Activated naive CD4-positive, alpha-beta T cell treated with anti-CD3 and anti-CD28 coated beads, Interleukin-2, amount 50 U/mL, for 24 hours (primary cell): Measurements from ENCODE around the gene DAPK3.
A peak's percentile ranks its signal among the peaks of the same experiment; 100 is the strongest.
"Not testable (repeated sequence)": the region's sequence is repeated elsewhere in the genome, so short reads cannot be mapped to it uniquely, and the experiment has no call there.

Experiments
- H3K27ac Mint-ChIP-seq: one replicate; pipeline ENCODE4 v1.8.0; 2021; ENCODE audit warnings: mild to moderate bottlenecking, mixed read lengths
- H3K27me3 Mint-ChIP-seq: one replicate; pipeline ENCODE4 v1.8.0; 2021; ENCODE audit warnings: mixed read lengths
- H3K36me3 Mint-ChIP-seq: one replicate; pipeline ENCODE4 v1.8.0; 2021; ENCODE audit warnings: mixed read lengths
- H3K4me1 Mint-ChIP-seq: one replicate; pipeline ENCODE4 v1.8.0; 2021; ENCODE audit warnings: mixed read lengths
- H3K4me3 Mint-ChIP-seq: one replicate; pipeline ENCODE4 v1.8.0; 2021; ENCODE audit warnings: mild to moderate bottlenecking, mixed read lengths
- H3K9me3 Mint-ChIP-seq: one replicate; pipeline ENCODE4 v1.8.0; 2021; ENCODE audit warnings: mixed read lengths

Gene DAPK3

DNA sequence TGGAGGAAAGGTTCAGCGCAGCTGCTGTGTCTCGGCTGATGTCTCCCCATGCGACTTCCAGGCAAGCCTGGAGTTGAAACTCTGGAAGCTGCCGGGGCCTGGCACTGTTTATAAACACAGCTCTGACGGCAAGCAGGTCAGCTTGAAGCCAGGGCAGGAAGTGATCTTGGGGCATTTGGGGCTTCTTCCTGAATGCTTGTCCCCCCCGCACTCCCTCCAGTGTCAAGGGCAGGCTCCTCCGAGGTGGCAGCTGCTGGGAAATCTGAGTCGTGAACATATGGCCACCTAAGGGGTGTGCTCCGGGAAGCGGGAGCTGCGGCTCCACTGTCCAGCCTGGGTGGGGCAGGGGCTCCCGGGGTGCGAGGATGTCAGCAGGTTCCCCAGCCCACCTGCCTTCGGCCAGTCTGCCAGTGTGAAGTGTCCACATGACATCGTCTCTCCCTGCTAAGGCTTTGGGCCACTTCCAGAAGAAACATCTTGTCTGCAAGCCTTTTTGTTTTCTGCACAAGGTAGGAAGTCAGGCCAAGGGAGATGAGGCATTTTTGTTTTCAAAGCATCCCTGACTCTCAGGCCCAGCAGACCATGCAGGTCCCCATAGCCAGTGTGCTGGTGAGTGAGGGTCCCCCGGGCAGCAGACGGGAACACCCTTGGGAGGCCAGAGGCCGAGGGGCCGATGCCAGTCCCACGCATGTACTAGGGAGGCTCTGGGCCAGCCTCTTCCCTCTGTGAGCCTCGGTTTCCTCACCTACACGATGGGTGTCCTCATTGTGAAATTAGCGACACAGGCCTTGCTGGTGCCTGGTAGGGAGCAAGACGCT, 39.3 kb upstream of the DAPK3 start:
- Mint-ChIP-seq H3K4me3 (no peak overlapping the region), H3K27ac (no peak overlapping the region), H3K9me3 (no peaks in the 10 kb centered on the region), H3K4me1 (peaks cover 44% of the 10 kb centered on the region), H3K36me3 (peaks cover 4% of the 10 kb centered on the region), H3K27me3 (no peaks in the 10 kb centered on the region)

DNA sequence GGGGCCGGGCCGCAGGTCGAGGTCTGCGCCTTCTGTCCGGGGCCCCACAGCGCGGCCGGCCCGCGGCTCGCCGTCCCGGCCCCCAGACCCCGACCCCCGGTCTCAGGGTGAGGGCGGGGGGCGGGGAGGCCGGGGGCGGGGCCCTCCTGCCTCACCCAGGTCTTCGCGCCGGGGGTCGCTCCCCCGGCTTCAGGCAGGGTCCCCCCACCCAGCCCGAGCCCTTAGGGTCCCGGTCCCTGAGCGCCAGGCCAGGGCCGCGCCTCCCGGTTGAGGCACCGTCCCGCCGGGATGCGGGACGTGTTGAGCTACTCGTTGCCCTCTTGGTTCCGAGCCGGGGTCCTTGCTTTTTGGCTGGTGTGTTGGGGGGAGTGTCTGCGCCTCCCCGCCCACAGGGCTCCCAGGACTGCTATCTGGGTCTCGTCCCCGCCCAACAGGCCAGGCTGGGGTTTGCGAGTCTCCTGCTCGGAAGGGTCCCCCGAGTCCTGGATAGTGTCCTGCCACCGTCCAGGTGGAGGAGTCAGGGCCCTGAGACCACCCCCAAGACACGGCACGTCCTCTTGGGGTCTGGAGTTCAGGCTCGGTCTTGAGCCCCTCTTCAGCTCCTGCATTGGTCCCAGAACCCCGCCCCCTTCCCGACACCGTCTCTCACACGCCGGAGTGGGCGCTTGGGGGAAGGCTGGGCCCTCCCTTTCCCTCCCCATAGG, 37.1 kb upstream of the DAPK3 start:
- Mint-ChIP-seq H3K36me3 (peaks cover 4% of the 10 kb centered on the region), H3K27me3 (no peaks in the 10 kb centered on the region), H3K4me1 (peaks cover 38% of the 10 kb centered on the region), H3K9me3 (no peaks in the 10 kb centered on the region), H3K4me3 (peak overlapping the region; percentile 92), H3K27ac (peak overlapping the region; percentile 82)

DNA sequence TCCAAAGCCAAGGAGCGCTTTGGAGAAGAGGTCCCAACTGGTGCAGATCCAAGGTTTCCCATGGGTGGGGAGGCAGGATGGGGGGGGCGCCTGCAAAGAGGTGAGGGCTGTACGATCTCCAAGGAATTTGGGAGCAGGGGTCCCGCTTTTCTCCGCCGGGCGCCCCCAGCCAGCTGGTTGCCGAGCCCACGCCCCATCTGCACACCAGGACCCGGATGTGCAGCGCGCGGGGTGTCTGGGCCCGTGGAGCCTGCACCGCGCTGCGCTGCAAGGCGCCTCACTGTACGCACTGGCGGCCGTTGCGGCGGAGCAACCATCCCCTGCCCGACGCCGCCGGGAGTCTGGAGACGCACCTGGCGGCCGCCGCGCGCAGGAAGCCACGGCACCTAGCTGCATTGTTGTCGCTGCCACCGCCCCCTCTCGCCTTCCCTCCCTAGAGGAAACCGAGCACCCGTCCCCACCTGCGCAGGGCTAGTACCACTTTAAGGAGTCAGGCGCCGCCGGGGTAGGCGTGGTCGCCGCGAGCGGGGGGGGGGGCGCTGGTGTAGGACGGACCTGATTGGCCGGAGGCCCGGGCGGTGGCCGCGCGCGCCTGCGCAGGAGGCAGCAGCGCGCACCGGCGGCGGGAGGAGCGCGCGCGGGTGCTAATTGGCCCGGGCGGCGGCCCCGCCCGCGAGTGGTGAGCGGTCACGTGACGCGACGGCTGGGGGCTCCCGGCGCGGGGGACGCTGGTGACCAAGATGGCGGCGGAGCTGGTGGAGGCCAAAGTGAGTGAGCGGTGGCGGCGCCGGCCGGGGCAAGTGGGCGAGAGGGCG, 36.3 kb upstream of the DAPK3 start, which contains the start of gene PIAS4:
Gene PIAS4 (plus strand): TSS at position 716 of the 815 bp plus-strand sequence. CDS start 25 bp downstream, at position 741.
- H3K27ac Mint-ChIP-seq, result peak within 1 kb of the TSS; percentile 82

DNA sequence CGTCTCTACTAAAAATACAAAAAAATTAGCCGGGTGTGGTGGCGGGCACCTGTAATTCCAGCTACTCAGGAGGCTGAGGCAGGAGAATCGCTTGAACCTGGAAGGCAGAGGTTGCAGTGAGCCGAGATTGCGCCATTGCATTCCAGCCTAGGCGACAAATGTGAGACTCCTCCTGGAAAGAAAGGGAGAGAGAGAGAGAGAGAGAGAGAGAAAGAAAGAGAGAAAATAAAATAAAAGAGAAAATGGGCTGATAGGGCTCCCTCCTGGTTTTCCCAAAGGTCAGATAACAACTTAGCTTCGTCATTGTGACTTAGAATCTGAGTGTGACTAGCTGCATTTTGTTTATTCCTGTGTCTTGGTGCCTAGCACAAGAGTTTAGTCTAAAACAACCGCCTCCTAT, 34.5 kb upstream of the DAPK3 start:
- H3K36me3 Mint-ChIP-seq, H3K9me3 Mint-ChIP-seq, H3K27ac Mint-ChIP-seq, H3K27me3 Mint-ChIP-seq: not testable (repeated sequence)
- H3K4me3 Mint-ChIP-seq, result peak overlapping the region; percentile 19
- peaks cover 22% of the 10 kb centered on the region for H3K4me1 Mint-ChIP-seq

More for the DNA sequence above, 36.3 kb upstream of the DAPK3 start, which contains the start of gene PIAS4:
- peak within 1 kb of the TSS; percentile 92 for H3K4me3 Mint-ChIP-seq
- no peaks in the 10 kb centered on the region for H3K9me3 Mint-ChIP-seq
- no peaks in the 10 kb centered on the region for H3K27me3 Mint-ChIP-seq
- H3K36me3 Mint-ChIP-seq, result no peaks in the 10 kb centered on the region
- peaks cover 32% of the 10 kb centered on the region for H3K4me1 Mint-ChIP-seq

DNA sequence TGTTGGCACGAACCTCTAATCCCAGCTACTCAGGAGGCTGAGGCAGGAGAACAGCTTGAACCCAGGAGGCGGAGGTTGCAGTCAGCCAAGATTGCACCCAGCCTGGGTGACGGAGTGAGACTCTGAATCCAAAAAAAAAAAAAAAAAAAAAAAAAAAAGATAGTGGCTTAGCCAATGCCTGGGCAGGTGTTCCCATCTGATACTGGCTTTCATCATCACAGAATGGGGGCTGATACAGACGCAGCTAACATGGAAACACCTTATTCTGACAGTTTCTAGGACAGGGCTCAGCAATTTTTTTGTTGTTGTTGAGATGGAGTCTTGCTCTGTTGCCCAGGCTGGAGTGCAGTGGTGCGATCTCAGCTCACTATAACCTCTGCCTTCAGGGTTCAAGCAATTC, 29.9 kb upstream of the DAPK3 start:
- H3K4me3 Mint-ChIP-seq, H3K27me3 Mint-ChIP-seq, H3K9me3 Mint-ChIP-seq, H3K4me1 Mint-ChIP-seq, H3K36me3 Mint-ChIP-seq, H3K27ac Mint-ChIP-seq: not testable (repeated sequence)

DNA sequence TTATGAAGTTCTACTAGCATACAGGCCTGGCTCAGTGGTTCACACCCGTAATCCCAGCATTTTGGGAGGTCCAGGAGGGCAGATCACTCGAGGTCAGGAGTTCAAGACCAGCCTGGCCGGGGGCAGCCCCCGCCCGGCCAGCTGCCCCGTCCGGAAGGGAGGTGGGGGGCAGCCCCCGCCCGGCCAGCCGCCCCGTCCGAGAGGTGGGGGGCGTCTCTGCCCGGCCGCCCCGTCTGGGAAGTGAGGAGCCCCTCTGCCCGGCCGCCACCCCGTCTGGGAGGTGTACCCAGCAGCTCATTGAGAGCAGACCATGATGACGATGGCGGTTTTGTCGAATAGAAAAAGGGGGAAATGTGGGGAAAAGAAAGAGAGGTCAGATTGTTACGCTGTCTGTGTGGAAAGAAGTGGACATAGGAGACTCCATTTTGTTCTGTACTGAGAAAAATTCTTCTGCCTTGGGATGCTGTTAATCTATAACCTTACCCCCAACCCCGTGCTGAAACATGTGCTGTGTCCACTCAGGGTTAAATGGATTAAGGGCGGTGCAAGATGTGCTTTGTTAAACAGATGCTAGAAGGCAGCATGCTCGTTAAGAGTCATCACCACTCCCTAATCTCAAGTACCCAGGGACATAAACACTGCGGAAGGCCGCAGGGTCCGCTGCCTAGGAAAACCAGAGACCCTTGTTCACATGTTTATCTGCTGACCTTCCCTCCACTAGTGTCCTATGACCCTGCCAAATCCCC, 27.9 kb upstream of the DAPK3 start:
- H3K36me3 Mint-ChIP-seq, H3K27me3 Mint-ChIP-seq, H3K27ac Mint-ChIP-seq, H3K4me3 Mint-ChIP-seq, H3K9me3 Mint-ChIP-seq, H3K4me1 Mint-ChIP-seq: not testable (repeated sequence)

DNA sequence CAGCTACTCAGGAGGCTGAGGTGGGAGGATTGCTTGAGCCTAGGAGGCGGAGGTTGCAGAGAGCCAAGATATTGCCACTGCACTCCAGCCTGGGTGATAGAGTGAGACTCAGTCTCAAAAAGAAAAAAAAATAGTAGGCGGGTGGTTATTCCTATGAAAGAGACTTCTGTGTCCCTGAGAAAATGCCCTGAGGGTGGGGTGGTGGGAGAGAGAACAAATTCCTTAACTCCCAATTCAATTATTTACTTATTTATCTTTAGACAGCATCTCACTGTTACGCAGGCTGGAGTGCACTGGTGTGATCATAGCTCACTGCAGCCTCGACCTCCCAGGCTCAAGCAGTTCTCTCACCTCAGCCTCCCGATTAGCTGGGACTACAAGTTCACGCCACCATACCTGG, 24.7 kb upstream of the DAPK3 start:
- H3K9me3 Mint-ChIP-seq, result no peaks in the 10 kb centered on the region
- H3K27ac Mint-ChIP-seq, result no peak overlapping the region
- H3K27me3 Mint-ChIP-seq, result no peaks in the 10 kb centered on the region
- no peak overlapping the region for H3K4me3 Mint-ChIP-seq
- H3K4me1 Mint-ChIP-seq, result peaks cover 6% of the 10 kb centered on the region
- H3K36me3 Mint-ChIP-seq, result no peaks in the 10 kb centered on the region

DNA sequence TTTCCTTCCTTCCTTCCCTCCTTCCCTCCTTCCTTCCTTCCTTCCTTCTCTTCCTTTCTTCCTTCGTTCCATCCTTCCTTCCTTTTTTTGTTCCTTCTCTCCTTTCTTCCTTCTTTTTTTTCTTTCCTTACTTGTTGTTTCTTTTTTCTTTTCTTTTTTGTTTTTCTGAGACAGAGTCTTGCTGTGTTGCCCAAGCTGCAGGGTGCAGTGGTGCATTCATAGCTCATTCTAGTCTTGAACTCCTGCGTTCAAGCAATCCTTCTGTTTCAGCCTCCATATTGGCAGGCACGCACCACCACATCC, 19.9 kb upstream of the DAPK3 start:
- Mint-ChIP-seq H3K36me3 (no peaks in the 10 kb centered on the region), H3K4me1 (peaks cover 24% of the 10 kb centered on the region), H3K27me3 (no peaks in the 10 kb centered on the region), H3K9me3 (no peaks in the 10 kb centered on the region), H3K4me3 (peak overlapping the region; percentile 23), H3K27ac (peak overlapping the region; percentile 92)

DNA sequence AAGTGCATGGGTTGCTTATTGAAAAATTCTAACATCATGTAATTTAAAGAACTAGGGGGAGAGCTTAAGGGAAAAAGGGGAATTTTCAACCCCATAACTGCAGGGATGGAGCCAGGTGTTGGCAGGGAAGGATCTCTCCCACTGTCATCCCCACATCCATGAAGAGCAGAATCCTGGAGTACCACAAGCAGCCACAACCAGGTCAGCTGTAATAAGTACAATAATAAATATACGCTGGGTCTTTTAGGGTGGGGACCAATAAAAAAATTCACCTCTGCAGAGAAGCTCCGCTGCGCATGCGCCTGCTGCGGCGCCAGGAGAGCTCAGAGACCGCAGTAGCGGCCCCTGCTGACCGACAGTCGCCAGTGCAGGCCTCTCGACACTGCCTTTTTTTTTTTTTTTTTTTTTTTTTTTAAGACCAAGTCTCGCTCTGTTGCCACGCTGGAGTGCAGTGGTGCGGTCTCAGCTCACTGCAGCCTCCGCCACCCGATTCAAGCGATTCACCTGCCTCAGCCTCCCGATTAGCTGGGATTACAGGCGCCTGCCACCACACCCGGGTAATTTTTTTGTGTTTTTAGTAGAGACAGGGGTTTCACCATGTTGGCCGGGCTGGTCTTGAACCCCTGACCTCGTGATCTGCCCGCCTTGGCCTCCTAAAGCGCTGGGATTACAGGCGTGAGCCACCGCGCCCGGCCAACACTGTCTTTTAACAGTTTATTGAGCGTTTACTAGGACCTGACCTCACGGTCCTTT, 16.9 kb upstream of the DAPK3 start:
- H3K36me3 Mint-ChIP-seq, result peaks cover 22% of the 10 kb centered on the region
- peaks cover 38% of the 10 kb centered on the region for H3K4me1 Mint-ChIP-seq
- peak overlapping the region; percentile 46 for H3K27ac Mint-ChIP-seq

DNA sequence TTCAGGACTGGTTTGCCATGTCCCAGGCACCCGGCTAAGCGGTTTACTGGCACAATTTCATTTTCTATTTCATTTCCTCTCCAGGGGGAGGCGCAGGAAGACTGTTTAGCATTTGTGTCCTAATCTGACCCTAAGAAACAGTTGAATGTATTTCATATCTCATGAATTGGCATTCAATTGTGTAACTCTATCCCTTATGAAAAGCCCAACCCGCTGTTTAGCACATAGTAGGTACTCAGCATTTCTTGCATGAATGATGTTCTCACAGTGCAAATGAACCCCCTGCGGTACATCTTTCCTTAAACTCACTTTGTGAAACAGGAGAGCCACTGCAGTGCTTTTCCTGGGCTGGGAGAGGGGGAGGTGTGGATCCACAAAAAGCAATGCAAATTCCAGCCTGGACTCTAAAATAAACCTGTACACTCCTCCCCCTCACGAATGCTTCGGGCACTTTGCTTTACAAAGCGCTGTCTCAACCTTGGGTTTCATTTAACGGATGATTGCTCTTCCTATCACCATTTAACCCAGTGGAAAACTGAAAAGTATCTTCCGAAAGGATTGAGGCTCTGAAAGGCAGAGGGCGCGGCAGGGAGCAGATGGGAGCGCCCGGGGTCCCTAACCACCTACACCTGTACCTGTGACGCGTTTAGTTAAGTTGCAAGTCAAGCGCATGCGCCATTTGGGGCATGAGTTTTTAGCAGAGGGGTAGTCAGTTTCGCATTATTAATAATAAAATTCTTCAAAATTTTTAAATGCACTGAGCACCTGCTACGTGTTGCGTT, 15.6 kb upstream of the DAPK3 start:
- H3K4me1 Mint-ChIP-seq, result peaks cover 46% of the 10 kb centered on the region
- peak overlapping the region; percentile 98 for H3K4me3 Mint-ChIP-seq

More for the DNA sequence above, 16.9 kb upstream of the DAPK3 start:
- Mint-ChIP-seq H3K4me3 (peak overlapping the region; percentile 78), H3K27me3 (no peaks in the 10 kb centered on the region), H3K9me3 (no peaks in the 10 kb centered on the region)

DNA sequence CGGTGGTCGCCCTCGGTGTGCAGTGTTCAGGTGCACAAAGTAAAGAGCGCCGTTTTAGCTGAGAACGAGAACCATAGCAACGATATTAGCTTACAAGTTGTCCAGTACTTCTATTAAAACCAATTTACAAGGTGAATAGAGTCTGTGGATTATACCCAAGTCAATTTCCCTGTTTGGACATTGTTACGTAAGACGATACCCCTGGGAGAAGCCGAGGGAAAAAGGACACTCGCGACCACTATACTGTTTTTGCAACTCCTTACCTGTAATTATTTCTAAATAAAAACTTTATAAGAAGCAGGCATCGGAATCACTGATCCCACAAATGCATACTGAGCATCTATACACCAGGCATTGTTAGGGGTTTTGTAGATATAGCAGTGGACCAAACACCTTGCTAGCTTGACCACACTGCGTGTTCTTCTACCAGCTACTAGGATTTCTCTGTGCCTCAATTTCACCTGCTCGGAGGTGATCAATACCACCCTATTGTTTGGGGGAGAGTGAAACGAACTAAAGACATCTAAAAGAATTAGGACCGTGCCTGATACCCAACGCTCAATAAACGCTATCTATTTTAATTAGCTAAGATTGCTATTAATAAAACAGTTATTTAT, 14.9 kb upstream of the DAPK3 start:
- Mint-ChIP-seq H3K9me3 (no peaks in the 10 kb centered on the region), H3K4me1 (peaks cover 50% of the 10 kb centered on the region), H3K36me3 (peaks cover 28% of the 10 kb centered on the region), H3K4me3 (peak overlapping the region; percentile 98), H3K27me3 (no peaks in the 10 kb centered on the region), H3K27ac (peak overlapping the region; percentile 98)

More for the DNA sequence above, 15.6 kb upstream of the DAPK3 start:
- H3K27ac Mint-ChIP-seq, result peak overlapping the region; percentile 89
- peaks cover 25% of the 10 kb centered on the region for H3K36me3 Mint-ChIP-seq
- no peaks in the 10 kb centered on the region for H3K27me3 Mint-ChIP-seq
- H3K9me3 Mint-ChIP-seq, result no peaks in the 10 kb centered on the region

DNA sequence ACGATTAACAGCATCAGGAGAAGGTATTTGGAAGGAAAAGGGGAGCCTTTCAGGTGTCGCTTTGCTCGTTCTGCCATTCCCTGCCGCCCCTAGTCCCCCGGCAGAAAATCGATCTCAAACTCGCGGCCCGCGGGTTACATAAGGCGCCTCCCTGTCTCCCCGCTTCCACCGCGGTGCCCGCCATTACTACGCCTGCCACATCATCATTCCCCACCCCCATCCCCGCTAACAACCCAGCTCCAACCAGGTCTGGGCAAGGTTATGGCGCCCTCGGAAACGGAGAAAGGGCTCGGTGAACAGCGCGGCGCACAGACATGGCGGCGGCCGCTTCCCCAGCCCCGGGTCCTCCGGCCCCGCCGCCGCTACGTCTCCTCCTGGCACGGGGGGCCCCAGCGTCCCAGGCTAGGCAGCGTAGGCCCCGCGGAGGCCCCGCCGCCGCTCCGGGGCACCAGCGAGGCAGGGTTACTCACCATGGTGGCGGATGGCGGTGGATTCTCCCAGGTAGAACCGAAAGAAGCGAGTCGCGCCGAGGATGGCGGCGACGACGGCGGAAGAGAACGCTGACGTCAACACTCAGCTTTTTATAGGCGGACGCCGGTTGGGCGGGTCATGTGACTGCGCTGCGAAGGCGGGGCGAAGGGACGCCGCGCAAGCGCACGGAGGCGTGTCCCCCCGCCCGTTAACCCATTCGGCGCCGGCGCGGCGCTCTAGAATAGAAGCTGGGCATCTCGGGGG, 14.2 kb upstream of the DAPK3 start, which contains the start of gene EEF2:
Gene EEF2 (minus strand): TSS at position 556 of the 735 bp plus-strand sequence. CDS start 83 bp downstream, at position 473.
- H3K9me3 Mint-ChIP-seq, result no peaks in the 10 kb centered on the region
- no peaks in the 10 kb centered on the region for H3K27me3 Mint-ChIP-seq
- H3K36me3 Mint-ChIP-seq, result peaks cover 29% of the 10 kb centered on the region
- H3K4me3 Mint-ChIP-seq, result peak within 1 kb of the TSS; percentile 98
- peaks cover 46% of the 10 kb centered on the region for H3K4me1 Mint-ChIP-seq
- H3K27ac Mint-ChIP-seq, result peak within 1 kb of the TSS; percentile 98

DNA sequence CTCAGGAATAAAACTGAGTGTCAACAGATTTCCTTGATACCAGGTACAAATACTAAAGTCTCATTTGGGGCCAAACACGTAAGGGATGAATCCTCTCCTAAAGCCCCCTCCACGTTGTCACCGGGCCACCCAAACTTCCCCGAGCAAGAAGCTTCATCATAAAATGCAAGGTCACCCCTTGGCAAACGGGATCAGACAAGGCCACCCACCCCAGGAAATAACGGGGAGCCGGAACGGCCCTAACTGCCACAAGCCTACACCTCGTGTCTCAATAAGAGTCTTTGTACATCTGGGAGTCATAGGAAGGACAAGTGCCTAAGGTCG, 13.6 kb upstream of the DAPK3 start:
- H3K4me3 Mint-ChIP-seq, result peak overlapping the region; percentile 98
- H3K36me3 Mint-ChIP-seq, result peaks cover 29% of the 10 kb centered on the region
- no peaks in the 10 kb centered on the region for H3K27me3 Mint-ChIP-seq
- H3K9me3 Mint-ChIP-seq, result no peaks in the 10 kb centered on the region
- peak overlapping the region; percentile 98 for H3K27ac Mint-ChIP-seq
- peaks cover 48% of the 10 kb centered on the region for H3K4me1 Mint-ChIP-seq
